Measurements from ENCODE around the gene TACR1.
"Not testable (repeated sequence)": the region's sequence is repeated elsewhere in the genome, so short reads cannot be mapped to it uniquely, and the experiment has no call there.

Gene TACR1

GRCh38 chr2:75076088-75076487 lies 123.2 kb downstream of the TACR1 start:
- no peak for FAIRE-seq

DNA sequence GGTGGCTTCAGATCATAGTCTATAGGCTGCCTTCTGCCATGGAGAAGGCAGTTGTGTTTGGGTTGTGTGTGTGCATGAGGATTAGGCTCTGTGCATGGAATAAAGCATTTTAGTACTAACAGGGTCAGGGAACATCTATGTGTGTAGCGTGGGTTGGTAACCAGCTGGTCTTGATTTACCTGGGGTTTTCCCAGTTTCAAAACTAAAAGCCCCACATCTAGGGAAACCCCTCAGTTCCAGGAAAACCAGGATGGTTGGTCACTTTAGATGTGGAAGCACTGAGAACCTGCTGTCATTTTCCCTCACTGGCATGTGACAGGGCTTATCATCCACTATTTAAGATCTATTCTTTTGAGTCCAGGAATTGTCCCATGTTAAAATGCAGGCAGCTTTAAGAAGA lies 124.6 kb downstream of the TACR1 start:
- no peak for FAIRE-seq

DNA sequence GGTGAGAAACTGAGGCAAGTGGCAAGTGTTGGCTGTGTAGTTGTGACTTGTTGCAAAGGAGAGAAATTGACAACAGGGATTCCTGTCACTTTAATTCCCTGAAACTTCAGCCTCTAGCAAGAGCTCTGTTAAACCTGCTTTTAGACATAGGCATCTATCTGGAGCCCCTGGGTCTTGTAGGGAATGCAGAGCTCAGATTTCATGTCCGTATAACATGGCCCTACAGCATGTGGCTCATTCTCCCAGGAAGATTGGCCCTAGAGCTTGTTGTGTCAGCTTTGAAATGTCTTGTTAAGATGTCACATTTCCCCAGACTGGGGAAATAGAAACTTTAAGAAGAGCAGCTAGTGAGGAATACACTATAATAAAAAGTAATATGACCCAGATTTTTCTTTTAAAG lies 125.1 kb downstream of the TACR1 start:
- FAIRE-seq = no peak

- FAIRE-seq = no peak
These were observed 127.6 kb downstream of the TACR1 start for GRCh38 chr2:75071766-75072165.

DNA sequence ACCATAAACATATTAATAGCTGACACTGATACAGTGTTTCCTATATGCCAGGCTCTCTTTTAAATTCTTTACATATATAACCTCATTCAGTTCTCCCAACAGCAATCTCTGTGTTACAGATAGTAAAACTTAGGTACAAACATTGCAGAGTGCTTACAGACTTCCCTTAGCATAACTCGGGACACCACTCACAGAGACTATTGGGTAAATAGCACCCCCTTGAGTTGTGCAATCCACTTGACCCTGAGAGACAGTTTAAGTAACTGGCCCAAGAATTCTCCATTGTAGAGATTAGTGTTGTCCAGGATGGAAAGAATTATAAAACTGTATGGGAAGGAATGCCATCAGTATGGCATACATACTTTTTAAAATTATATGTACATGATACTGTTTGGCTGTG lies 130.8 kb downstream of the TACR1 start:
- no peak for FAIRE-seq

DNA sequence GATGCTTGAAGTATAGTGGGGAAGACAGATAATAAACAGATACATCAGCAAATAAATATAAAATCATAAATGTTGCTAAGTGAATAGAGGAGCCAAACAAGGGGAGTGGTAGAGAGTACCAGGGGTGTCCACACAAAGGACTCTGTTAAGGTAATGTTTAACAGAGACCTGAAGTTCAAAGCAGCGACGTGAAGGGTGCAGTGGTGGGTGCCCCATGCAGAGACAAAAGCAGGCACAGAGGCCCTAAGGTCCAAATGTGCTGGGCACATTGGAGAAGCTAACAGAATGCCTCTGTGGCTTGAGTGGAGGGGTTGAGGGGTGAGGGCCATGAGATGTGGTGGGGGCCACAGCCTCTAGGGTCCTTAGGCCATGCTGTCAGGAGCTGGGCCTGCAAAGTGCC lies 131.8 kb downstream of the TACR1 start:
- FAIRE-seq = no peak

- no peak for FAIRE-seq
These were observed 133.0 kb downstream of the TACR1 start for GRCh38 chr2:75066121-75066902.

- no peak for FAIRE-seq
These were observed 133.8 kb downstream of the TACR1 start for GRCh38 chr2:75065402-75066008.

- FAIRE-seq = no peak
These were observed 134.5 kb downstream of the TACR1 start for GRCh38 chr2:75064691-75065396.

- no peak for FAIRE-seq
These were observed 135.4 kb downstream of the TACR1 start for GRCh38 chr2:75063906-75064305.

DNA sequence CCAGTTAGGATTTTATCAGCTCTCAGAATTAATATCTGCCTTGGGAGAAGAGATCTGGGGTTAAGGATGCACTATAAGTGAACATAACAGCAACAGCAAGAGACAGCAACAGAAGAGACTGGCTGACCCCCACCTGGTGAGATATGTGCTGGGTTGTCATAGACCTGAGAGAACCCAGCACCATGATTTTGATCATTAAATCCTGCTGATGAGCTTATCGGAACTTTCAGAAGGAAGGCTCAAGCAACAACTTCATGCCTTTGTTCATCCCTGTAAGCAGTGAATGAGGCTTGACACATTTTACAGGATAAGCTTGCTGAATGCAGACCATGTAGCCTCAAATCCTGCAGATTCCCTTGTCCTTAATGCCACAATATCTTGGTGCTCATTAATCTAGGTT lies 140.9 kb downstream of the TACR1 start:
- FAIRE-seq = no peak

GRCh38 chr2:75057150-75057549 lies 142.2 kb downstream of the TACR1 start:
- FAIRE-seq = not testable (repeated sequence)

DNA sequence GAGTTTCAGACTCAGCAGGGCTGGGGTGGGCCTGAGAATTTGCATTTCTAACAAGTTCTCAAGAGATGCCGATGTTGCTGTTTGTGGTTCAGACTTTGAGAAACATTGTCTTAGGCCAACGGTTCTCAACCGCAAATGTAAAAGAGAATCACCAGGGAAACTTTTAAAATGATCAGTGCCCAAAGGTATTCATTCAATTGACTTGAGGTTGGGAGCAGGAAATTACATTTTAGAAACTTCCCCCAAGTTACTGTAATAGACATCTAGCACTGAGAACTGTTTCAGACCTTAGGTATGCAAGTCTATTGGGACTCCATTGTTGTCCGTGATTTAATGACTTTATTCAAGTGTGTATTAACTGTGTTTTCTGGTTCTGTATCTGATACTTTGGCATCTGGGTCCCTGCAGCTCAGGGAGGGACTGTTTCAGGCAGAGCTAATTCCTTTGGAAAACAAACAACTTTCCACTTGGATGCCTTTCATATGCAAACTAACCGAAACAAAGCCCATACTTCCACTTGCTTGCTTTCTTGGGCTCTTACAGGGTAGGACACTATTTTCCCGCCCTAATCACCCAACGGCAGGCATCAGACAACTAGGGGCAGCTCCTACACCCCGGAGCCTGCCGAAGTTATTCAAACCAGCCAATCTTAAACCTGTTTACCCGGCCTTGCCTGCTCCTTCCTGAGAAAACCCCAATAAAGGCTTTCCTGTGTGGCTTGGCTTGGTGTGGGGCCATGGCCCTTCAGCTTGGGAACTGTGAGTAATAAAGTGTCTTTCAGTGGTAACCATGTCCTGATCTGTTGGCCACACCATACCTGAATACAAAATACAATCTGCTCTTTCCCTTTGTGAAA lies 143.3 kb downstream of the TACR1 start:
- no peak for FAIRE-seq

DNA sequence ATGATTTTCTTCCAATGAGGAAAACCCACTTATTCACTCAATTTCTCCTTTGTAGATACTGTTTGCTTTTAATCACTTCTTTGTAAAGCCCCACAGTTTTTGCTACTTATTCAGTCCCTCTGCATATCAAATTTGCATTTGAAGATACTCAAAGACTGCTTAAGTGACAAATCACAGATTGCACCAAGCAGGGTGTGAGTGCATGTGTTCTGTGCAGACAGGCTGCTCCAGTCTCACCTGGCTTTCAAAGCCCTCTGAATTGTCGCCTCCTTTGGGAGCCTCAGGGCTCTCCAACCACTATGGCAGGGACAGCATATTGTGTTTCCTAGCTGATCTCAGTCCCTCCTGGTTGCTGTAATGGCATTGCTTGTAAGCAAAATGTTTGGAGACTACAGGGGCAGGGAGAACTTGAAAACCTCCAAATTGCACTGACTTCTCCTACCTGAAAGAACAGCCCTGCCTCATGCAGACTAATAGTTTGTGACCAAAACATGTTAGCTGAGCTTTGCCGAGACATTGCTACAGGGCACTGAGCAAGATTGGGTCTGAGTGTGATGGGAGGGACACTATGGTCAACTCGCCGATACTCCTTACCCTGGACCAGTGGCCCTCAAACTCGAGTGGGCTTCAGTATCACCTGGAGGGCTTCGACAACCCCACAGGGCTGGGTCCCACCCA lies 144.0 kb downstream of the TACR1 start:
- no peak for FAIRE-seq

DNA sequence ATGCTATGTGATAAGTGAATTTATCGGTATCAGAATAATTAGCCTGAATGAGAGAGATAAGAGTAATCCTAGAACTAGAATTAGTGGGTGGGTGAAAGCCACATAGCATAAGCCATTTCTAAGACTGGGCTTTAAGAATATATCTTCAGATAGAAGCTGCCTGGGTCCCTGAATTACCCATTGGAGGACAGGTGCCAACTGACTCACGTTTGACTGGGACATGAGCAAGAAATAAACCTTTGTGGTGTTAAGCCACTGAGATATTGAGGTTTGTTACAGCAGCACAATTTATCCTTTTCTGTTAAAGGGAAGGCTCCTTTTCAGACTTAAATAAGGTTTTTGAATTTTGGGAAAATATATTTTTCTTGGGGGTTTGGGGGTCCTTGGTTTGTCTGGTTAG lies 145.0 kb downstream of the TACR1 start:
- no peak for FAIRE-seq

- no peak for FAIRE-seq
These were observed 145.7 kb downstream of the TACR1 start for GRCh38 chr2:75053484-75054112.

DNA sequence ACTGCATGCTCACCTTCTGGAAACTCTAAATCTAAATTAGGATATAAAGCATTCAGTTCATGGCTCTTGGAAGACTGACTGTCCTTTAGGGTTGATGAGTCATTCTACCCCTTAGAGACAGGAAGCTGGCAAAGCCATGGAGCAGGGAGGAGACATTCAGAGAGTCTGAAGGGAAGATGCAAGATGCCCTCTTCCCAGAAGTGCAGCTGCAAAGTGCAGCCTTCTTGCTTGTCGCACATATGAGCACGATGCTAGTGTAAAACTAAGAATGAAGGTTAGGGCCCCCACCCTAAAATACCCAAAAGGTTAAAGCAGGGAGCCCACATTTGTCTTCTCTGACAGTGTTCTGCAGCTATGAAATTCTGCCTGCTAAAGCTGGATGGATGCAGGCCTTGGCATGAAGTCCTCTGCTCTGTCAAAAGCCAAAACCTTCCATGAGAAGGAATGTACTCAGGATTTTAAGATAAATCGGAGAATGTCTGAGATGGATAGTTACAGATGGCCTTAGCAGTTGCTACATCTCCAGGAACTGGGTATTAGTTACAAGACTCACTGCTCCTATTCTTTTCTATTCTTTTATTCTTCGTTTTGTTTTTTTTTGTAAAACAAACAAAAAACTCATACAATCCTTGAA lies 151.2 kb downstream of the TACR1 start:
- FAIRE-seq = no peak

DNA sequence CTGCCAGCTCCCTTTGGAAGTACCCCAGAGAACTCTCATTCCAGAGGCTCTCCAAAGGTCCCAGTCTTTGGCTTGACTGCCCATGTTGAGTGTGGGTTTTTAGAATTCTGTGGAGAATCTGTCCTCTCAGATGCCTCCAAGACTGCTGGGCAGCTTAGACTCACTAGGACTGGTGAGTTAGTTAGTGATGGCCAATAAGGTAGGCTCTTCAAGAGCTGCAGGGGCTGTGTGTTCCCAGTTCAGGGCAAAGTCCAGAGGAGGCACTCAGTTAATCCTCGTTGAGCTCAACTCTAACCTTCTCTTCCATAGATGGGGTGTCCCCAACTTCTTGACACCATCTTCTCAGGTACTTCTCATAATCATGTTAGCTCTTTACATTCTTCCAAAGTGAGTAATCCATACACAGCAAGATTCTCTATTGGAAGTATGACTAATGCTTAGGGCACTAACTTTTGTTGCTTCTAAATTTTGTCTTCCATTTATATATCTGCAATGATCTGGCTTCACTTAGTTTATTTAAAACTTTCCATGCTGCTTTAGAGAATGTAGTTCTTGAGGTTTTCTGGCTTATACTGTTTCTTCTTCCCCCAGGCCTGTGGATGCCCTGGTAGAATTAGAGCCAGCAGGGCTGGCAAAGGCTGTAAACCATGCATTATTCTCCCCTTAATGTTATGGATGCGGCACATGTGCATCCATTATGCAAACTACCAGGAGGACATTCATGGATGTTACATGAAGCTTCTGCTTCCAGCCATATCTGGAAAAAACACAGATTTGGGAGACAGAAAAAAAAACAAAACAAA lies 151.9 kb downstream of the TACR1 start:
- no peak for FAIRE-seq

DNA sequence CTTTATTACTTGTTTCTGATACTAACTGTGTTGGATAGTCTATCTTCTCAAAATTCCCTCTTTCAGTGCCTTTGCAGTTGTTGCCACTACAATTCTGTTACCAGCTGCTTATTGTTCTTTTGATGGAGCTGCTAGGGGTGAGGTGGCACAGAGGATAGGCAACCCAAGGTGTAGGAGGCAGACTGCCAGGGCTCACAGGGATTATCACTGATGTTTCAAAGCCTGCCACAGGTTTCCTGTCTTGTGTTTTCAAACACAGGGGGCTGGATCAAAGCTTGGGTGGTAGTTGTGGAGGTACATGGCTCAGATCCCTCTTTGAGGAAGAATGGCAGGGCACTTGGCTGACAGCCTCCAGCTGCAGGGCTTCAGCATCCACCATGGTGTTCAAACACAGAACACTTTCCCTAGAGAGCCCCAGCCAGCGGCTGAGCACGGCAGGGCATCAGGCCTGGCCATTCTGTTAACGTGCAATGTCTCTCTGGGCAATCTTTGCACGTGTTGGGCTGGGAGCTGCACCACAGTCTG lies 153.7 kb downstream of the TACR1 start:
- no peak for FAIRE-seq

DNA sequence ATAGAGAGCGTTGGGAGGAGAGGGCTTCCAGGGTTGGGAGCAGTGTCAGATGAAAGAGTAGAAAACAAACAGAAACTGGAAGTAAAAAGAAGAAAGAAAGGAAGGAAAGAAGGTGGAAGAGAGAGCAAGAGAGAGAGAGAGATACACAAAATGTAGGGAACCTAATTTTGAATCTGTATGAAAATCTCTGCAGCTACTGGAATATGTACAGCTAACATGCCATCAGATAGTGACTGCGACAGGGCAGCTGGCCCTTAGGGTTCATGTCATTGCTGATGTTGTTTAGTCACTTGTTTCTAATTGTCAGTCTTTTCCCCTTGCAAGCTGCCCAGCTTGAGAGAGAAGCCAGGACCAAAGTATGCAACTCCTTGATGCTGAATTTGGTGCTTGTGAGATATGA lies 155.0 kb downstream of the TACR1 start:
- FAIRE-seq = no peak
